Inflammatory macrophage (primary cell): ENCODE results near the gene ONECUT1.
A peak's percentile ranks its signal among the peaks of the same experiment; 100 is the strongest.

Experiments used
- DNase-seq, 2 donors: peaks; one replicate each; pipeline ENCODE4 v3.0.0-alpha.2; 2020 to 2022

The ONECUT1 gene

DNA sequence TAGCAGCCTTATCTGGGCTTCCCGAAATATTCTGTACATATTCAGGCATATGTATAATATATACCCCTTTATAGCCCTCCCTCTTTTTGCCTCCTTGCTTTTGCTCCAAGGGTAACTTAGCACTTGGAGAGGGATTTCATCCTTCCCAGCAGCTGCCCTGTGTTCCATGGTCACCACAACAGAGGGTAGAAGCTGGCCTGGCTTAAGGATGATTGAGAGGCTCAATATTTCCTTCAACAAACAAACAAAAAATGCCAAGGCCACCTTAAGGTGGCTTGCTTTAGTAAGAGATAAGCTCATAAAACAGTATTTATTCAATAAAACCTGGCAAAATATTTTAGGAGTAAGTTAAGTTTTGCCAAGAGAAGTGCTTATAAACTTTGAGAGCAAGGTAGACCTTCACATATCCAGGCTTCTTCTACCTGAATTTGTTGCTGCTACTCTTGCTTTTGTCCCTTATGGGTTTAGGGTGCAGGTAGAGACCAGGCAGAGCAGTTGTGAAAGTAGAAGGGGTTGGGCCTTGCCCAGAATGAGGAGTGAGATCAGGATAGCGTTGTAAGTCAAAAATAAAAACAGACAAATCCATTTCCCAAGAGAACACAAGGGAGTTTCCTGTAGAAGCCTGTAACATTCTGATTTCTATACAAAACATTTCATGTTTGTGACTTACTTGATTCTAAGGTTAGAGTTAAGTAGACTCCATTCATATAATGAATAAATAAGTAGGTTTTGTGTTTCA is 58.2 kb downstream of the ONECUT1 start:
- no peak for DNase-seq

DNA sequence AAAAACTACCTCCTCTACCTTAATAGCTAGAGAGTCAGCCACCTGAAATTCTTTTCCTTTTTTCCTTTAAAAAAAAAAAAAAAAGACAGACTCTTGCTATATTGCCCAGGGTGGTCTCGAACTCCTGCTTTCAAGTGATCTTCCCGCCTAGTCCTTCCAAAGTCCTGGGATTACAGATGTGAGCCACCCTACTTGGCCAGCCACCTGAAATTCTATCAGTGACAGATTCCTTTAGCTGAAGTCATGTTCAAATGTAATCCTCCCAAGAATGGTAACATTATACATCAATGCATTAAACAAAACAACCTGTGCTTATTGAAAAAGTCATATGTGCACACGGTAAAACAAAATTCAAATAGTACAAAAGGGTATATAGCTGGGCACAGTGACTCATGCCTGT is 59.1 kb downstream of the ONECUT1 start:
- DNase-seq = no peak

- no peak for DNase-seq
Measured at GRCh38 chr15:52730594-52730993, 59.5 kb downstream of the ONECUT1 start.

- peak; percentile 61 to 62 for DNase-seq
Measured at GRCh38 chr15:52730173-52730572, 60.0 kb downstream of the ONECUT1 start.

- peak; percentile 22 to 23 for DNase-seq
Measured at GRCh38 chr15:52728899-52729298, 61.2 kb downstream of the ONECUT1 start.

- no peak for DNase-seq
Measured at GRCh38 chr15:52727815-52728214, 62.3 kb downstream of the ONECUT1 start.

GRCh38 chr15:52726195-52726594 is 63.9 kb downstream of the ONECUT1 start:
- DNase-seq = no peak

- no peak for DNase-seq
Measured at GRCh38 chr15:52718551-52718950, 71.6 kb downstream of the ONECUT1 start.

- DNase-seq = no peak
Measured at GRCh38 chr15:52717924-52718323, 72.2 kb downstream of the ONECUT1 start.

GRCh38 chr15:52717481-52717880 is 72.7 kb downstream of the ONECUT1 start:
- peak; percentile 3 to 20 for DNase-seq

GRCh38 chr15:52716536-52716935 is 73.6 kb downstream of the ONECUT1 start:
- no peak for DNase-seq

GRCh38 chr15:52715411-52715810 is 74.7 kb downstream of the ONECUT1 start:
- DNase-seq = peak; percentile 50 to 58

DNA sequence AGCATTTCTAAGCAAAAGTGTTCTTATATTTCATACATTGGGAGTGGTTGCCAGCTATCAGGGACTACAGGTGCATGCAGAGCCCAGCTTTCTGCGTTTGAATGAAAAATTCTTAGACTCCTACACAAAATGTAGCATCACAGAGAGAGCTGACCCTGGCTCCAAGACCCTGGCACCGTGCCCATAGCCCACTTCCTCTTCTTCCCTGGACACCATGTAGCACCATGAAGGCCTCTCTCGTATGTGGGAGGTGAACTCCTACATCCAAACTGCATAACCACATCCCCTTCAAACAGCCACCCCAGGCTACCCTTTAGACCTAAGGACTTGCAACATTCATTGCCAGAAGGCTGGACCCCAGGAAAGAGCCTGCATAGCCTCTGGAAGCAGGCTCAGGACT is 75.2 kb downstream of the ONECUT1 start:
- DNase-seq = peak; percentile 91 to 97

DNA sequence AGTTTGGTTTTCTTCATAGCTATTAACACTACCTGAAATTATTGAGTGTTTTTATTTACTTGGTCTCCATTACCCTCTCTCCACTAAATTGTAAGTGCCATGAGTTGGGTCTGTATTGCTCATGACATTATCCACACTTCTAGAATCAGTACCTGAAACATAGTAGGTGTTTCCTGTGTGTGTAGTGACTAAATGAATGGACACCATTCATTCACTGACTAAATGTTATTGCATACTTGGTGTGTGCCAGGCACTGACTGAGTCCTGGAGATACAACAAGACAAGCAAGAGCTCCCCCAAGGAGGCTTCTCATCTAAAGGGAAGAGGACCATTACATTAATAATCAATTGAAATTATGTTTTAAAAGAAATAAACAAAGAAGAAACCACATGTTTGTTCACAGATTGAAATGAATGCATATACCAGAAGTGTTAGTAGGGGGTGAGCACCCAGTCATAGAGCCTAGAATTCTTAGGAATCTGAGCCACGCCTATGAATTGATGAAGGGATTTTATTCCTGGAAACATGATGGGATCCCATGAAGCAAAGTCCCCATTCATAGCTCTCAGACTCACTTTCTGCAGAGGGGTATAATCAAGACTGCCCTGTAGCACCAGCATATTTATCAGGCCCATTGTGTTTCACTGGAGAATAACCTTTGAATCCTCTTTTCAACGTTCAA is 79.3 kb downstream of the ONECUT1 start:
- no peak for DNase-seq

GRCh38 chr15:52710050-52710707 is 80.0 kb downstream of the ONECUT1 start:
- peak in 1 of 2 donors; percentile 21 for DNase-seq

GRCh38 chr15:52709187-52709981 is 80.8 kb downstream of the ONECUT1 start:
- no peak for DNase-seq
